GM21423 (cell line): ENCODE measurements around the gene KRT79.

ENCODE experiments used
- ATAC-seq: cut with Tn5 transposase; IDR thresholded peaks from one replicate; pipeline ENCODE4 v1.9.1; 2021; ENCODE audit warnings: mild to moderate bottlenecking, moderate library complexity; ENCODE audit not compliant: unreplicated experiment

The KRT79 gene

GRCh38 chr12:52792185-52793029, 41.7 kb downstream of the KRT79 start:
- no peak for ATAC-seq

GRCh38 chr12:52791271-52792184, 42.6 kb downstream of the KRT79 start:
- ATAC-seq = no peak

DNA sequence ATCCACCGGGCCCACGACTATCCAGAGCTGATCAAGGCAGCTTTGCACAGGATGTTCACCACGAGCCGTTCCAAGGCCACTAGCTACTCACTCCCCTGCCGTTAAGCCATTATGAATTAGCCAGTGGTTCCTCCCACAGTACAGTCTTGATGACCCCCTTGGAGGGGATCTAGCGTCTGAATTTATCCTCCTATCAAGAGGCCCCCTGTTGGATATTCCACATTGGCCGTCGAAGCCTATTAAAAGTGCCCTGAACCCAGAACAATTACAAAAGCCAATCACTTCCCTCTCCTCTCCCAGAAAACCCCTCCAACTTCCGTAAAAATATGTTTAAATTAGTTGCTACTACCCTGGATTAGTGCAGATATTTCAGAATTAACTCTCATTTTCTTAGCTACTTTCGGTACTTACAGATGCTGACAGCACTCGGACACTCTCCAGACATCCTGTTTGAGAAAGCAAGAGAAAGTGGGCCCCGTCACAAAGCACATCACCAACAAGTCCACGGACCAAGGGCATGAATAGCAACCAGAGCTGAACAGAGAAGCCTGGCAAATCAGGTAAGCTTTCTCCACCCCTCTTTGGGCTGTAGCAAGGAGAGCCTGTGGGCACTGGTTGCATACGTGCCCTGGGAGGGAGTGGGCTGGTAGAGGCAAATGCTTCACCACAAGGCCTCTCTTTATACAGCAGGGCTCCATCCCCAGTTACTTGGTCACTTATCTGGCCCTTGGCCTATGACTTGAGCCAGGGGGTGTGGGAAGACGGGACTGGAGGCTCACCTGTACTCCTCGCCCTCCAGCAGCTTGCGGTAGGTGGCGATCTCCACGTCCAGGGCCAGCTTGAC, 43.5 kb downstream of the KRT79 start:
- ATAC-seq = no peak

DNA sequence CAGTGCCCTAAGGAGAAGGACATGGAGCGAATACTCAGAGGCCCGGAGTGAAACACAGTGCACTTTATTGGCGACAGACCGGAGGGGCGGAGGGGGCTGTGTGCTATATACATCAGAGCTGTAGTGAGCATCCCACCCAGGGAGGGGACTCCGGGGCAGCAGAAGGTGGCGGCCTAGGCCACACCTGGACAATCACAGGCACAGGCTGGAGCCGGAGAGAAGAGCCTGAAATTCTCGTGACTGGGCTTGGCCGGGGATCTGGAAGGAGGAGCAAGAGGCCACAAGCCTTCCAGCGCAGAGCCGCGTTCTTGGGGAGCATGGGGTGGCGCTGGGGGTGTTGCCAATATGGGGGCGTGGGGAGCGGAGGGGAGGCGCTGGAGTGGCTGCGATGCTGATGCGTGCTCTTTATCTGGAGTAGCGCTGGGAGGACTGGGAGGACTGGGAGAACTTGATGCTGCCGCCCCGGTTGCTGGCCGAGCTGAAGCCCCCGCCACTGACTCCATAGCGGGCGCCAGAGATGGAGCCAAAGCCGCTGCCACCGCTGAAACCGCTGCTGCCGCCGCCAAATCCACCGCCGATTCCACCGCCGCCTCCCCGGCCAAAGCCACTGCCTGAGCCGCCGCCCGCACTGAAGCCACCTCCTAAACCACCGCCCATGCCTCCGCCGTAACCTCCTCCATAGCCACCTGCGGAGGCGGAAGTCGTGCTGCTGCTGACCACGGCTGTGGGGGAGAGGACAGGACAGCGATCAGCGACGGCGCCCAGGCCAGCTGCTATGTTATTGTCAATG, 44.3 kb downstream of the KRT79 start:
- no peak for ATAC-seq

DNA sequence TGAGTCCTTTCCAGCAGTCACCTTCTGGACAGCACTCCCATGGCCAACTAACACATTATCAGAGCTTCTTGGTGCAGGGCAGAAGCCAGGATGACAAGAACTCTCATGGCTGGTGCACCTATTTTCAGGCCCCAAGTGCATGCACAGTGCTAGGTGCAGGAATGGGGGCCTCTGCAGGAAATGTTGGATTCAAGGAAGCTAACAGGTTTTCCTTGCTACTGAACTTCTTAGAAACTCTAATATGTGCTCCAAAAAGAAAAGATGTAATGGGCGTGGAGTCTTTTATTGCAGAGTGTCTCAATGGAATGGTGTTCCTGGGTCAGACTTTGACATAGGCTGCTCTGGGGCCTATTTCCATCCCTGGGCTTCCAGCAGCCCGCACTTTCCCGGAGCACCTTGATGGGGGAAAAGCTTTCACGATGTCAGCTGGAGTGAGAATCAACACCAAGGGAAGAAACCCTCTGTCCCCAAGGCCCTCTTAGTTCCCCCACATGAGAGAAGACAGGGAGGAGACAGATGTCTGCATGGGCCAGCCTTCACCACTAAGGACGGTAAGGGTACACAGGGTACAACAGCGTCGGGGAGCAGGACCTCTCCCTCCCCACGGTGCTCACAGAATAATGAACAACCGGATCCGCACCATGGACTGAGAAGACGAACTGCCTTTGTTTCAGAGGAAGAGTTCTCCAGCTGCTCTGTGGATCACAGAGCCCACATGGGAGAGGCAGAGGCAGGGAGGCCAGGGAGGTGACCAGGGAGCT, 45.1 kb downstream of the KRT79 start:
- ATAC-seq = no peak

GRCh38 chr12:52788192-52788875, 45.8 kb downstream of the KRT79 start:
- no peak for ATAC-seq

GRCh38 chr12:52787324-52788191, 46.6 kb downstream of the KRT79 start:
- ATAC-seq = no peak

DNA sequence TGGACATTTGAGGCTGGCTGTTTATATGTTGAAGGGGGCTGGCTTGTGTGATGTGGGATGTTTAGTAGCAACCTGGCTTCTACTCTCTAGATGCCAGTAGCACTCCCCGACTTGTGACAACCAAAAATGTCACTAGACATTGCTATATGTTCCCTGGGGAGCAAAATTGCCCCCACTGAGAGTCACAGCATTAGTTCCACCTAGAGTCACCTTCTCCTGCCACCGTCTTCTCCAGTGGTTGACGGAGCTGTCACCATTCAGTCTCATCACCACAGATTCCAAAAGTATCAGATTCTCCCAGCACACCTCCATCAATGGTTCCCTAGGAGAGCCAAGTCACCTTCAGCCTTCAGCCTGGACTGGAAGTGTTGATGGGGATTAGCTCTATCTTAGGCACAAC, 49.2 kb downstream of the KRT79 start:
- ATAC-seq = no peak

GRCh38 chr12:52783563-52784316, 50.4 kb downstream of the KRT79 start:
- no peak for ATAC-seq

GRCh38 chr12:52782502-52782901, 51.6 kb downstream of the KRT79 start:
- ATAC-seq = no peak

DNA sequence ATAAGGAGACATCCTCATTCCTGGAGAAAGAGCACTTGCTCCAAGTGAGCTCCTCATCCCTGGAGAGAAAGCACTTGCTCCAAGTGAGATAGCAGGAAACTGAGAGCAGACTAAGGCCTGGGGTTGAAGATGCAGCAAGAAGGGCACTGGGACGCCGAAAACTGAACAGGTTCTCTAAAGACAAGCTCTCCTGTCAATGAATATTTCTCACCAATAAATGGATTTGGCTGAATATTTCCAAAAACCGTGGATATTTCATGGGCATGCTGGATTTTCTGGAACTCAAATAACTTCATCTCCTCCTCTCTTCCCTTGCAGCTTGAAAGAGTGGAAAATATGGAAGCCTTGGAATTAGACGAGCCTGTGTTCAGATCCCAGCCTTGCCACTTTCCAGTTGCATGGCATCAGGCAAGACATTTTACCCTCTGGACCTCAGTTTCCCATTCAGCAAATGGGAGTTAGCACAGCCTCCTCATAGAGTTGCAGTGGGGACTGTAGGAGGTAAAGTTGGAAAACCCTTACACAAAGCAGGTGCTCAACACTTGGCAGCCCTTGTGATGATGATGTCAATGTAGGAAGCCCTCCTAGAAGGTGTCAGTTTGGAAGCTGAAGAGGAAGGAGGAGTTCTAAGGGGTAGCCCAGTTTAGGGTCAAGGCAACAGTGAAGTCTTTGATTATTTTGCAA, 52.6 kb downstream of the KRT79 start:
- no peak for ATAC-seq

- no peak for ATAC-seq
Observed at GRCh38 chr12:52779914-52780313, 54.2 kb downstream of the KRT79 start.

GRCh38 chr12:52778833-52779232, 55.3 kb downstream of the KRT79 start:
- ATAC-seq = no peak

- ATAC-seq = no peak
Observed at GRCh38 chr12:52777566-52777965, 56.5 kb downstream of the KRT79 start.

DNA sequence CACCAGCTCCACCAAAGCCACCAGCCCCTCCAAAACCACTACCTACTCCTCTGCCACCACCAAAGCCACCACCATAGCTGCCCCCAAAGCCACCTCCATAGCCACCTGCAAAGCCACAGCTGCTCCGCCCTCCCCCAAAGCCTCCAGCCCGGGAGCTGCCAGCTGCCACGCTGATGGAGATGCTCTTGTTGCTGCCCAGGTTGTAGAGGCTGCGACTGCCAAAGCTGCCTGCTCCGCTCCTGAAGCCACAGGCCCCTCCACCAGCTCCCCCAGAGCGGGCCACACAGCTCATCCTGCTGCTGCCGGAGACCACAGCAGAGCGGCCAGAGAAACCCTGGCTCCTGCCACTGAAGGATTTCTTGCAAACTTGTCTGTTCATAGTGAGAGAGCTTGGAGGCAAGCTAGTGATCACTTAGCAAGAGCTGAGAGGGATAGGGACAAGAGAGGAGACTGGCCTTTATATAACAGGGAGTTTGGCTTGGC, 57.2 kb downstream of the KRT79 start, which contains the start of gene KRT76:
KRT76 (minus strand) TSS at position 433 of the 483 bp plus-strand sequence; CDS start at position 379, 54 bp downstream.
- ATAC-seq = no peak

GRCh38 chr12:52776435-52776834, 57.7 kb downstream of the KRT79 start:
- ATAC-seq = no peak
